ENCODE results near the gene FBXO30.

The FBXO30 gene

GRCh38 chr6:145829102-145829501 is 14.5 kb upstream of the FBXO30 start:
- WGBS (ENCODE audit: extremely low coverage, insufficient coverage, low lambda C conversion rate), result no CpG with 5 or more reads among the region's 2 CpGs
- no peak overlapping the region for H3K56ac ChIP-seq (ENCODE audit: low read length)
- H3K79me1 ChIP-seq (ENCODE audit: low read length), result no peaks in the 10 kb centered on the region
- no peak overlapping the region for H2BK120ac ChIP-seq (ENCODE audit: low read depth, low read length)
- no peak overlapping the region for H3K9ac ChIP-seq (ENCODE audit: low read length)
- DNase-seq, result no peak
- no peaks in the 10 kb centered on the region for H3K27me3 ChIP-seq (ENCODE audit: insufficient read depth, low read length, poor library complexity)
- no peak overlapping the region for H2BK5ac ChIP-seq (ENCODE audit: low read length)
- no peak overlapping the region for H3K4me2 ChIP-seq (ENCODE audit: low read length)
- H2AK5ac ChIP-seq (ENCODE audit: low read length), result no peak overlapping the region
- no peak overlapping the region for H2BK15ac ChIP-seq (replicated peaks; ENCODE audit: low read depth)
- no peak overlapping the region for H3K4ac ChIP-seq (ENCODE audit: low read depth, low read length)
- H3K18ac ChIP-seq (ENCODE audit: low read length), result no peak overlapping the region
- no peak overlapping the region for H4K5ac ChIP-seq (ENCODE audit: low read length)
- H3K27ac ChIP-seq (ENCODE audit: low read depth, low read length), result no peak overlapping the region
- no peaks in the 10 kb centered on the region for H3K79me2 ChIP-seq (ENCODE audit: control insufficient read depth, insufficient read depth, low read length)
- H3K4me1 ChIP-seq (ENCODE audit: control insufficient read depth, low read depth, low read length), result no peaks in the 10 kb centered on the region
- H4K8ac ChIP-seq (ENCODE audit: low read depth, low read length), result no peak overlapping the region
- no peaks in the 10 kb centered on the region for H3K36me3 ChIP-seq (ENCODE audit: control insufficient read depth, insufficient read depth, low read length)
- H3K4me3 ChIP-seq (ENCODE audit: low read length), result no peak overlapping the region
- no peak overlapping the region for H3K23ac ChIP-seq (ENCODE audit: low read length)

GRCh38 chr6:145824344-145824743 is 9.7 kb upstream of the FBXO30 start:
- Histone ChIP-seq H3K18ac (ENCODE audit: low read length) (no peak overlapping the region), H2BK15ac (replicated peaks; ENCODE audit: low read depth) (no peak overlapping the region), H4K8ac (ENCODE audit: low read depth, low read length) (no peak overlapping the region), H3K4me2 (ENCODE audit: low read length) (no peak overlapping the region), H3K27ac (ENCODE audit: low read depth, low read length) (no peak overlapping the region), H4K5ac (ENCODE audit: low read length) (no peak overlapping the region), H2BK5ac (ENCODE audit: low read length) (no peak overlapping the region), H3K36me3 (ENCODE audit: control insufficient read depth, insufficient read depth, low read length) (no peaks in the 10 kb centered on the region), H3K27me3 (ENCODE audit: insufficient read depth, low read length, poor library complexity) (no peaks in the 10 kb centered on the region), H3K79me2 (ENCODE audit: control insufficient read depth, insufficient read depth, low read length) (no peaks in the 10 kb centered on the region), H3K79me1 (ENCODE audit: low read length) (no peaks in the 10 kb centered on the region), H2AK5ac (ENCODE audit: low read length) (no peak overlapping the region), H3K4me3 (ENCODE audit: low read length) (no peak overlapping the region), H3K56ac (ENCODE audit: low read length) (no peak overlapping the region), H3K23ac (ENCODE audit: low read length) (no peak overlapping the region), H3K4me1 (ENCODE audit: control insufficient read depth, low read depth, low read length) (no peaks in the 10 kb centered on the region), H2BK120ac (ENCODE audit: low read depth, low read length) (no peak overlapping the region), H3K9ac (ENCODE audit: low read length) (no peak overlapping the region), H3K4ac (ENCODE audit: low read depth, low read length) (no peak overlapping the region)
- WGBS (ENCODE audit: extremely low coverage, insufficient coverage, low lambda C conversion rate), result no CpG with 5 or more reads among the region's 3 CpGs
- no peak for DNase-seq

GRCh38 chr6:145823328-145823944 is 8.8 kb upstream of the FBXO30 start:
- no peak overlapping the region for H4K8ac ChIP-seq (ENCODE audit: low read depth, low read length)
- H2AK5ac ChIP-seq (ENCODE audit: low read length), result no peak overlapping the region
- H3K79me2 ChIP-seq (ENCODE audit: control insufficient read depth, insufficient read depth, low read length), result no peaks in the 10 kb centered on the region
- H3K4me1 ChIP-seq (ENCODE audit: control insufficient read depth, low read depth, low read length), result no peaks in the 10 kb centered on the region
- no peaks in the 10 kb centered on the region for H3K79me1 ChIP-seq (ENCODE audit: low read length)
- H4K5ac ChIP-seq (ENCODE audit: low read length), result no peak overlapping the region
- no peak overlapping the region for H3K23ac ChIP-seq (ENCODE audit: low read length)
- no peak overlapping the region for H3K56ac ChIP-seq (ENCODE audit: low read length)
- no peak overlapping the region for H3K4me3 ChIP-seq (ENCODE audit: low read length)
- no peak overlapping the region for H2BK5ac ChIP-seq (ENCODE audit: low read length)
- no peak overlapping the region for H2BK120ac ChIP-seq (ENCODE audit: low read depth, low read length)
- no peak for DNase-seq
- H3K27me3 ChIP-seq (ENCODE audit: insufficient read depth, low read length, poor library complexity), result no peaks in the 10 kb centered on the region
- H3K9ac ChIP-seq (ENCODE audit: low read length), result no peak overlapping the region
- H2BK15ac ChIP-seq (replicated peaks; ENCODE audit: low read depth), result no peak overlapping the region
- H3K18ac ChIP-seq (ENCODE audit: low read length), result no peak overlapping the region
- no peak overlapping the region for H3K4me2 ChIP-seq (ENCODE audit: low read length)
- H3K36me3 ChIP-seq (ENCODE audit: control insufficient read depth, insufficient read depth, low read length), result no peaks in the 10 kb centered on the region
- H3K4ac ChIP-seq (ENCODE audit: low read depth, low read length), result no peak overlapping the region
- no peak overlapping the region for H3K27ac ChIP-seq (ENCODE audit: low read depth, low read length)
- no CpG with 5 or more reads among the region's 1 CpG for WGBS (ENCODE audit: extremely low coverage, insufficient coverage, low lambda C conversion rate)

- no peaks in the 10 kb centered on the region for H3K27me3 ChIP-seq (ENCODE audit: insufficient read depth, low read length, poor library complexity)
- H3K18ac ChIP-seq (ENCODE audit: low read length), result no peak overlapping the region
- H4K8ac ChIP-seq (ENCODE audit: low read depth, low read length), result no peak overlapping the region
- no peak overlapping the region for H3K4me2 ChIP-seq (ENCODE audit: low read length)
- H3K36me3 ChIP-seq (ENCODE audit: control insufficient read depth, insufficient read depth, low read length), result no peaks in the 10 kb centered on the region
- H2AK5ac ChIP-seq (ENCODE audit: low read length), result no peak overlapping the region
- no peaks in the 10 kb centered on the region for H3K4me1 ChIP-seq (ENCODE audit: control insufficient read depth, low read depth, low read length)
- no peak overlapping the region for H2BK15ac ChIP-seq (replicated peaks; ENCODE audit: low read depth)
- H2BK120ac ChIP-seq (ENCODE audit: low read depth, low read length), result no peak overlapping the region
- no peak overlapping the region for H3K27ac ChIP-seq (ENCODE audit: low read depth, low read length)
- no peaks in the 10 kb centered on the region for H3K79me1 ChIP-seq (ENCODE audit: low read length)
- H4K5ac ChIP-seq (ENCODE audit: low read length), result no peak overlapping the region
- H3K23ac ChIP-seq (ENCODE audit: low read length), result no peak overlapping the region
- H3K79me2 ChIP-seq (ENCODE audit: control insufficient read depth, insufficient read depth, low read length), result no peaks in the 10 kb centered on the region
- no peak overlapping the region for H3K56ac ChIP-seq (ENCODE audit: low read length)
- no peak overlapping the region for H3K4me3 ChIP-seq (ENCODE audit: low read length)
- no CpG with 5 or more reads among the region's 2 CpGs for WGBS (ENCODE audit: extremely low coverage, insufficient coverage, low lambda C conversion rate)
- DNase-seq, result no peak
- H3K4ac ChIP-seq (ENCODE audit: low read depth, low read length), result no peak overlapping the region
- H3K9ac ChIP-seq (ENCODE audit: low read length), result no peak overlapping the region
- H2BK5ac ChIP-seq (ENCODE audit: low read length), result no peak overlapping the region
Observed at GRCh38 chr6:145822456-145822855, 7.9 kb upstream of the FBXO30 start.

GRCh38 chr6:145819994-145820393 is 5.4 kb upstream of the FBXO30 start:
- no peak overlapping the region for H3K9ac ChIP-seq (ENCODE audit: low read length)
- H2BK120ac ChIP-seq (ENCODE audit: low read depth, low read length), result no peak overlapping the region
- no peak overlapping the region for H3K27ac ChIP-seq (ENCODE audit: low read depth, low read length)
- no peak overlapping the region for H3K4me3 ChIP-seq (ENCODE audit: low read length)
- no peaks in the 10 kb centered on the region for H3K79me1 ChIP-seq (ENCODE audit: low read length)
- no peaks in the 10 kb centered on the region for H3K27me3 ChIP-seq (ENCODE audit: insufficient read depth, low read length, poor library complexity)
- WGBS (ENCODE audit: extremely low coverage, insufficient coverage, low lambda C conversion rate), result no CpG with 5 or more reads among the region's 1 CpG
- no peak overlapping the region for H3K56ac ChIP-seq (ENCODE audit: low read length)
- no peak for DNase-seq
- no peak overlapping the region for H3K4ac ChIP-seq (ENCODE audit: low read depth, low read length)
- no peaks in the 10 kb centered on the region for H3K79me2 ChIP-seq (ENCODE audit: control insufficient read depth, insufficient read depth, low read length)
- H3K36me3 ChIP-seq (ENCODE audit: control insufficient read depth, insufficient read depth, low read length), result no peaks in the 10 kb centered on the region
- no peaks in the 10 kb centered on the region for H3K4me1 ChIP-seq (ENCODE audit: control insufficient read depth, low read depth, low read length)
- H2AK5ac ChIP-seq (ENCODE audit: low read length), result no peak overlapping the region
- H3K23ac ChIP-seq (ENCODE audit: low read length), result no peak overlapping the region
- no peak overlapping the region for H4K8ac ChIP-seq (ENCODE audit: low read depth, low read length)
- no peak overlapping the region for H2BK5ac ChIP-seq (ENCODE audit: low read length)
- H3K18ac ChIP-seq (ENCODE audit: low read length), result no peak overlapping the region
- H4K5ac ChIP-seq (ENCODE audit: low read length), result no peak overlapping the region
- no peak overlapping the region for H2BK15ac ChIP-seq (replicated peaks; ENCODE audit: low read depth)
- H3K4me2 ChIP-seq (ENCODE audit: low read length), result no peak overlapping the region

GRCh38 chr6:145818796-145819195 is 4.2 kb upstream of the FBXO30 start:
- Histone ChIP-seq H3K79me2 (ENCODE audit: control insufficient read depth, insufficient read depth, low read length) (peaks cover under 1% of the 10 kb centered on the region), H3K4me1 (ENCODE audit: control insufficient read depth, low read depth, low read length) (no peaks in the 10 kb centered on the region), H3K23ac (ENCODE audit: low read length) (no peak overlapping the region), H3K27me3 (ENCODE audit: insufficient read depth, low read length, poor library complexity) (no peaks in the 10 kb centered on the region), H3K79me1 (ENCODE audit: low read length) (no peaks in the 10 kb centered on the region), H3K4me2 (ENCODE audit: low read length) (no peak overlapping the region), H2BK5ac (ENCODE audit: low read length) (no peak overlapping the region), H3K4me3 (ENCODE audit: low read length) (no peak overlapping the region), H3K27ac (ENCODE audit: low read depth, low read length) (no peak overlapping the region), H3K4ac (ENCODE audit: low read depth, low read length) (no peak overlapping the region), H2AK5ac (ENCODE audit: low read length) (no peak overlapping the region), H4K5ac (ENCODE audit: low read length) (no peak overlapping the region), H3K56ac (ENCODE audit: low read length) (no peak overlapping the region), H2BK120ac (ENCODE audit: low read depth, low read length) (no peak overlapping the region), H3K18ac (ENCODE audit: low read length) (no peak overlapping the region), H3K36me3 (ENCODE audit: control insufficient read depth, insufficient read depth, low read length) (no peaks in the 10 kb centered on the region), H3K9ac (ENCODE audit: low read length) (no peak overlapping the region), H2BK15ac (replicated peaks; ENCODE audit: low read depth) (no peak overlapping the region), H4K8ac (ENCODE audit: low read depth, low read length) (no peak overlapping the region)
- DNase-seq, result no peak
- WGBS (ENCODE audit: extremely low coverage, insufficient coverage, low lambda C conversion rate), result no CpG with 5 or more reads among the region's 2 CpGs

Measured in mesendoderm (in vitro differentiated cells).